NCI-H2227 (cell line): Measurements from ENCODE around the gene MPIG6B.
A peak's percentile ranks its signal among the peaks of the same experiment; 100 is the strongest.

Experiments
- DNase-seq: peaks from one replicate; lab custom pipeline; 2025; ENCODE audit not compliant: unreplicated experiment; lab: John Stamatoyannopoulos, UW

MPIG6B gene

GRCh38 chr6:31720196-31720770 is 2.9 kb upstream of the MPIG6B start:
- no peak for DNase-seq

- no peak for DNase-seq
Measured at GRCh38 chr6:31721351-31722020, 1.7 kb upstream of the MPIG6B start, which contains the start of gene LY6G6C. Gene LY6G6C, minus strand, starts transcription at chr6:31721746. Its CDS starts 67 bp downstream, at chr6:31721679.

- no peak for DNase-seq
Measured at GRCh38 chr6:31722173-31722572, 1.0 kb upstream of the MPIG6B start.

- no peak for DNase-seq
Measured at GRCh38 chr6:31723980-31724691, 963 bp downstream of the MPIG6B start.

- no peak for DNase-seq
Measured at GRCh38 chr6:31725502-31726350, 2.6 kb downstream of the MPIG6B start.

GRCh38 chr6:31727034-31727716 is 4.0 kb downstream of the MPIG6B start:
- DNase-seq = no peak

GRCh38 chr6:31727717-31728671 is 4.8 kb downstream of the MPIG6B start:
- DNase-seq = no peak

GRCh38 chr6:31728767-31729514 is 5.8 kb downstream of the MPIG6B start, which contains the start of gene DDAH2:
Gene DDAH2, minus strand, starts transcription at chr6:31729299. Its CDS starts 138 bp downstream, at chr6:31729161.
- no peak for DNase-seq

- DNase-seq = peak; percentile 87
Measured at GRCh38 chr6:31729515-31729978, 6.4 kb downstream of the MPIG6B start.

GRCh38 chr6:31729979-31730630 is 6.9 kb downstream of the MPIG6B start:
- peak; percentile 95 for DNase-seq

GRCh38 chr6:31730631-31731086 is 7.5 kb downstream of the MPIG6B start:
- no peak for DNase-seq

- no peak for DNase-seq
Measured at GRCh38 chr6:31732029-31732428, 8.9 kb downstream of the MPIG6B start.

- DNase-seq = no peak
Measured at GRCh38 chr6:31733734-31734133, 10.6 kb downstream of the MPIG6B start.

- DNase-seq = no peak
Measured at GRCh38 chr6:31734247-31734820, 11.2 kb downstream of the MPIG6B start.

- peak; percentile 57 for DNase-seq
Measured at GRCh38 chr6:31734821-31735406, 11.7 kb downstream of the MPIG6B start.

- peak; percentile 86 for DNase-seq
Measured at GRCh38 chr6:31736021-31736767, 13.0 kb downstream of the MPIG6B start, which contains the start of gene CLIC1. Gene CLIC1, minus strand, starts transcription at chr6:31736530. Its CDS starts 230 bp downstream, at chr6:31736300.
